Trophoblast cell (in vitro differentiated cells and primary cell): ENCODE measurements around the gene ANO10.
"Not testable (repeated sequence)": the region's sequence is repeated elsewhere in the genome, so short reads cannot be mapped to it uniquely, and the experiment has no call there.

Experiments used
- DNase-seq, 2 donors: peaks; one replicate each; pipeline ENCODE4 v3.0.0-alpha.2; 2016
- H2AFZ ChIP-seq: 2 replicates; pipeline ENCODE4 v1.6.1; 2013; ENCODE audit warnings: low read length, moderate library complexity, mild to moderate bottlenecking; ENCODE audit not compliant: insufficient read depth, poor library complexity
- H2AK5ac ChIP-seq: 2 replicates; pipeline ENCODE4 v1.6.1; 2013; ENCODE audit warnings: mild to moderate bottlenecking, low read length
- H2BK120ac ChIP-seq: 2 replicates; pipeline ENCODE4 v1.6.1; 2013; ENCODE audit warnings: low read length, mild to moderate bottlenecking, moderate library complexity; ENCODE audit not compliant: insufficient read depth, poor library complexity
- H2BK12ac ChIP-seq: 2 replicates; pipeline ENCODE4 v1.6.1; 2013; ENCODE audit warnings: mild to moderate bottlenecking, low read length, moderate library complexity
- H2BK5ac ChIP-seq: 2 replicates; pipeline ENCODE4 v1.6.1; 2013; ENCODE audit warnings: low read length, low read depth, moderate library complexity, mild to moderate bottlenecking; ENCODE audit not compliant: poor library complexity
- H3K14ac ChIP-seq: 2 replicates; pipeline ENCODE4 v1.6.1; 2013; ENCODE audit warnings: mild to moderate bottlenecking, low read length
- H3K18ac ChIP-seq: 2 replicates; pipeline ENCODE4 v1.6.1; 2013; ENCODE audit warnings: mild to moderate bottlenecking, low read length
- H3K23ac ChIP-seq: 2 replicates; pipeline ENCODE4 v1.6.1; 2013; ENCODE audit warnings: low read length
- H3K27ac ChIP-seq: 2 replicates; pipeline ENCODE4 v1.5.1; 2013; ENCODE audit warnings: low read depth, mild to moderate bottlenecking, inconsistent platforms, low read length, moderate library complexity
- H3K27me3 ChIP-seq: 2 replicates; pipeline ENCODE4 v1.6.1; 2013; ENCODE audit warnings: inconsistent platforms, mild to moderate bottlenecking, low read length, moderate library complexity; ENCODE audit not compliant: insufficient read depth
- H3K36me3 ChIP-seq, 2 experiments: 1 replicate in 1 of 2; 2 replicates in 1 of 2; pipeline ENCODE4 v1.6.1; 2013; ENCODE audit warnings: low read length in 2 of 2, mild to moderate bottlenecking in 2 of 2, moderate library complexity in 1 of 2; ENCODE audit not compliant: insufficient read depth in 2 of 2, control insufficient read depth in 1 of 2
- H3K4ac ChIP-seq: 2 replicates; pipeline ENCODE4 v1.6.1; 2013; ENCODE audit warnings: low read depth, mild to moderate bottlenecking, low read length, moderate library complexity
- H3K4me1 ChIP-seq, 2 experiments: 1 replicate in 1 of 2; 2 replicates in 1 of 2; pipeline ENCODE4 v1.6.1; 2013; ENCODE audit warnings: low read length in 2 of 2, mild to moderate bottlenecking in 2 of 2, moderate library complexity in 1 of 2; ENCODE audit not compliant: insufficient read depth in 2 of 2, control insufficient read depth in 1 of 2
- H3K4me2 ChIP-seq: 2 replicates; pipeline ENCODE4 v1.6.1; 2013; ENCODE audit warnings: inconsistent platforms, mild to moderate bottlenecking, low read length, moderate library complexity
- H3K4me3 ChIP-seq: 2 replicates; pipeline ENCODE4 v1.5.1; 2013; ENCODE audit warnings: mild to moderate bottlenecking, low read depth, low read length, inconsistent platforms
- H3K79me1 ChIP-seq: one replicate; pipeline ENCODE4 v1.6.1; 2013; ENCODE audit warnings: low read length
- H3K79me2 ChIP-seq: 2 replicates; pipeline ENCODE4 v1.6.1; 2013; ENCODE audit warnings: low read length, mild to moderate bottlenecking; ENCODE audit not compliant: control insufficient read depth, insufficient read depth, poor library complexity
- H3K9ac ChIP-seq: 2 replicates; pipeline ENCODE4 v1.6.1; 2013; ENCODE audit warnings: mild to moderate bottlenecking, low read length
- H3K9me3 ChIP-seq: 2 replicates; pipeline ENCODE4 v1.6.1; 2013; ENCODE audit warnings: low read depth, mild to moderate bottlenecking, control low read depth, inconsistent platforms, low read length; ENCODE audit not compliant: insufficient read depth
- H4K12ac ChIP-seq: 2 replicates; pipeline ENCODE4 v1.6.1; 2013; ENCODE audit warnings: low read depth, mild to moderate bottlenecking, low read length, moderate library complexity
- H4K8ac ChIP-seq: 2 replicates; pipeline ENCODE4 v1.6.1; 2013; ENCODE audit warnings: low read depth, mild to moderate bottlenecking, low read length, moderate library complexity
- H4K91ac ChIP-seq: one replicate; pipeline ENCODE4 v1.6.1; 2013; ENCODE audit warnings: low read depth, mild to moderate bottlenecking, low read length, moderate library complexity
- WGBS: extraction: QIAGEN DNeasy Blood & Tissue Kit; methylation state at CpG from one replicate; pipeline ENCODE4 v1.1.7; 2013; ENCODE audit warnings: missing lambda C conversion rate; ENCODE audit not compliant: insufficient read length, insufficient coverage; ENCODE audit errors: extremely low coverage; 5-methylcytosine and 5-hydroxymethylcytosine counted together

The ANO10 gene

GRCh38 chr3:43597961-43598360 is 23.9 kb downstream of the ANO10 start:
- H3K4ac ChIP-seq: no peak overlapping the region

GRCh38 chr3:43596178-43596577 is 25.6 kb downstream of the ANO10 start:
- not testable (repeated sequence) for H2BK12ac ChIP-seq, H3K4ac ChIP-seq, H3K79me1 ChIP-seq, H2BK5ac ChIP-seq, H4K12ac ChIP-seq, H3K36me3 ChIP-seq, H3K18ac ChIP-seq, H2BK120ac ChIP-seq, DNase-seq, H3K9ac ChIP-seq, H3K14ac ChIP-seq, H3K9me3 ChIP-seq, H4K91ac ChIP-seq, H4K8ac ChIP-seq, H3K27me3 ChIP-seq, H2AFZ ChIP-seq, H3K27ac ChIP-seq, H3K4me2 ChIP-seq, H3K23ac ChIP-seq, H2AK5ac ChIP-seq, H3K4me1 ChIP-seq, H3K79me2 ChIP-seq, H3K4me3 ChIP-seq
- no CpG with 5 or more reads among the region's 3 CpGs for WGBS

More at GRCh38 chr3:43597961-43598360, 23.9 kb downstream of the ANO10 start:
- no peak overlapping the region for H3K27ac ChIP-seq
- no peak overlapping the region for H2AFZ ChIP-seq
- H3K4me1 ChIP-seq: no peaks in the 10 kb centered on the region
- no peaks in the 10 kb centered on the region for H3K27me3 ChIP-seq
- H3K14ac ChIP-seq: no peak overlapping the region
- no peak overlapping the region for H2BK5ac ChIP-seq
- no peak overlapping the region for H2BK12ac ChIP-seq
- no peak overlapping the region for H2BK120ac ChIP-seq
- no peaks in the 10 kb centered on the region for H3K79me2 ChIP-seq
- no peak overlapping the region for H3K18ac ChIP-seq
- H3K4me2 ChIP-seq: no peak overlapping the region
- DNase-seq: no peak
- H3K9ac ChIP-seq: no peak overlapping the region
- H4K8ac ChIP-seq: no peak overlapping the region
- no peak overlapping the region for H3K23ac ChIP-seq
- H3K4me3 ChIP-seq: no peak overlapping the region
- H2AK5ac ChIP-seq: no peak overlapping the region
- no peaks in the 10 kb centered on the region for H3K9me3 ChIP-seq
- H3K36me3 ChIP-seq: no peaks in the 10 kb centered on the region
- no peak overlapping the region for H4K91ac ChIP-seq
- H3K79me1 ChIP-seq: no peaks in the 10 kb centered on the region
- H4K12ac ChIP-seq: no peak overlapping the region

GRCh38 chr3:43595280-43595679 is 26.5 kb downstream of the ANO10 start:
- not testable (repeated sequence) for H2BK12ac ChIP-seq, H2AFZ ChIP-seq, H3K79me1 ChIP-seq, H3K4me1 ChIP-seq, H3K14ac ChIP-seq, H3K9me3 ChIP-seq, H3K27ac ChIP-seq, H2BK120ac ChIP-seq, H2AK5ac ChIP-seq, H4K91ac ChIP-seq, H2BK5ac ChIP-seq, H3K9ac ChIP-seq, H3K23ac ChIP-seq, DNase-seq, H3K18ac ChIP-seq, H3K4ac ChIP-seq, H4K8ac ChIP-seq, H3K4me3 ChIP-seq, H3K79me2 ChIP-seq, H4K12ac ChIP-seq, H3K4me2 ChIP-seq, H3K27me3 ChIP-seq
- WGBS: no CpG with 5 or more reads among the region's 3 CpGs
- peaks cover 8 to 11% of the 10 kb centered on the region in 2 experiments for H3K36me3 ChIP-seq

- peaks cover 8 to 11% of the 10 kb centered on the region in 2 experiments for H3K36me3 ChIP-seq
- not testable (repeated sequence) for H2BK12ac ChIP-seq
These were observed 28.2 kb downstream of the ANO10 start for GRCh38 chr3:43593588-43593987.

More at GRCh38 chr3:43593588-43593987, 28.2 kb downstream of the ANO10 start:
- not testable (repeated sequence) for H3K27ac ChIP-seq, H3K79me1 ChIP-seq, DNase-seq, H3K4me3 ChIP-seq, H3K14ac ChIP-seq, H3K9ac ChIP-seq, H2AFZ ChIP-seq, H3K27me3 ChIP-seq, H2AK5ac ChIP-seq, H4K8ac ChIP-seq, H3K9me3 ChIP-seq, H3K4ac ChIP-seq, H4K12ac ChIP-seq, H2BK120ac ChIP-seq, H3K23ac ChIP-seq, H3K4me2 ChIP-seq, H2BK5ac ChIP-seq, H3K18ac ChIP-seq, H3K4me1 ChIP-seq, H4K91ac ChIP-seq, H3K79me2 ChIP-seq
- no CpG with 5 or more reads among the region's 4 CpGs for WGBS
